WTC11 (cell line): Measurements from ENCODE around the gene NHS. TPM values are rescaled to one million over a fixed set of nuclear protein-coding genes. Genes with fewer than 3 reads are reported as not detected.

Experiments
- ATAC-seq: fragments of 200-7000 bp; cut with Tn5 transposase; 2 replicates; pipeline ENCODE4 v1.10.0; 2021; ENCODE audit warnings: mild to moderate bottlenecking, moderate library complexity
- CTCF ChIA-PET: fragments of 300-600 bp; sonication (Branson Sonifier 250); formaldehyde crosslinking; loops from one replicate; lab custom pipeline; 2021; ENCODE audit warnings: antibody characterized with exemption; lab: Charles Lee
- POLR2A ChIA-PET: fragments of 350-600 bp; sonication (Branson Sonifier 250); formaldehyde crosslinking; loops from one replicate; lab custom pipeline; 2021; ENCODE audit warnings: antibody characterized with exemption; lab: Charles Lee
- DNase-seq: peaks from one replicate; pipeline ENCODE4 v3.0.0; 2021; ENCODE audit warnings: low spot score
- H3K27ac Mint-ChIP-seq: 2 replicates; pipeline ENCODE4 v1.8.0; 2021; ENCODE audit warnings: mixed read lengths
- H3K27me3 Mint-ChIP-seq: 2 replicates; pipeline ENCODE4 v1.8.0; 2021; ENCODE audit warnings: low read depth, mild to moderate bottlenecking, moderate library complexity, mixed read lengths
- H3K36me3 Mint-ChIP-seq: 2 replicates; pipeline ENCODE4 v1.8.0; 2021; ENCODE audit warnings: mixed read lengths
- H3K4me1 Mint-ChIP-seq: 2 replicates; pipeline ENCODE4 v1.8.0; 2022; ENCODE audit warnings: mixed read lengths
- H3K4me3 Mint-ChIP-seq: 2 replicates; pipeline ENCODE4 v1.8.0; 2021; ENCODE audit warnings: mild to moderate bottlenecking, moderate library complexity, mixed read lengths
- H3K9me3 Mint-ChIP-seq: 2 replicates; pipeline ENCODE4 v1.8.0; 2021; ENCODE audit warnings: mixed read lengths
- ATF1 ChIP-seq: sonication (generic); formaldehyde crosslinking; IDR thresholded peaks from 2 replicates; pipeline ENCODE4 v1.8.1; 2023; ENCODE audit warnings: mild to moderate bottlenecking, moderate library complexity, missing genetic modification reagents
- ATF2 ChIP-seq: sonication (generic); formaldehyde crosslinking; IDR thresholded peaks from 2 replicates; pipeline ENCODE4 v1.8.1; 2022; ENCODE audit warnings: low read depth, missing genetic modification reagents, borderline replicate concordance
- CDX4 ChIP-seq: fragments of 250-450 bp; sonication (Bioruptor Pico); IDR thresholded peaks from 2 replicates; pipeline ENCODE4 v1.9.0; 2021; ENCODE audit warnings: moderate library complexity, mild to moderate bottlenecking, inconsistent platforms, borderline replicate concordance
- CREM ChIP-seq: sonication (generic); formaldehyde crosslinking; IDR thresholded peaks from 2 replicates; pipeline ENCODE4 v1.8.1; 2022; ENCODE audit warnings: mild to moderate bottlenecking, missing genetic modification reagents, moderate library complexity
- CTCF ChIP-seq: fragments of 200-600 bp; IDR thresholded peaks from 2 replicates; pipeline ENCODE4 v1.8.0; 2022; ENCODE audit warnings: antibody characterized with exemption
- ELF4 ChIP-seq: sonication (generic); formaldehyde crosslinking; IDR thresholded peaks from 2 replicates; pipeline ENCODE4 v1.8.1; 2022; ENCODE audit warnings: low read depth, mild to moderate bottlenecking, moderate library complexity, missing genetic modification reagents
- ESRRA ChIP-seq: sonication (generic); formaldehyde crosslinking; IDR thresholded peaks from 2 replicates; pipeline ENCODE4 v1.8.1; 2022; ENCODE audit warnings: mild to moderate bottlenecking, missing genetic modification reagents, borderline replicate concordance
- ETV6 ChIP-seq: sonication (generic); formaldehyde crosslinking; IDR thresholded peaks from 2 replicates; pipeline ENCODE4 v1.8.1; 2022; ENCODE audit warnings: mild to moderate bottlenecking, missing genetic modification reagents
- IRF2 ChIP-seq: sonication (generic); formaldehyde crosslinking; IDR thresholded peaks from 2 replicates; pipeline ENCODE4 v1.8.0; 2022; ENCODE audit warnings: low read depth, missing genetic modification reagents, borderline replicate concordance
- JAZF1 ChIP-seq: fragments of 250-450 bp; sonication (Bioruptor Pico); IDR thresholded peaks from 2 replicates; pipeline ENCODE4 v1.9.0; 2021; ENCODE audit warnings: moderate library complexity, mild to moderate bottlenecking, inconsistent platforms
- MXD4 ChIP-seq: fragments of 250-450 bp; sonication (Bioruptor Pico); IDR thresholded peaks from 2 replicates; pipeline ENCODE4 v1.8.0; 2021; ENCODE audit warnings: mild to moderate bottlenecking, moderate library complexity, borderline replicate concordance
- OVOL2 ChIP-seq: fragments of 250-450 bp; sonication (Bioruptor Pico); IDR thresholded peaks from 2 replicates; pipeline ENCODE4 v1.9.0; 2021; ENCODE audit warnings: mild to moderate bottlenecking, borderline replicate concordance
- PRRX2 ChIP-seq: fragments of 250-450 bp; sonication (Bioruptor Pico); IDR thresholded peaks from 2 replicates; pipeline ENCODE4 v1.8.0; 2021; ENCODE audit warnings: mild to moderate bottlenecking
- RELA ChIP-seq: sonication (generic); formaldehyde crosslinking; IDR thresholded peaks from 2 replicates; pipeline ENCODE4 v1.8.1; 2022; ENCODE audit warnings: missing genetic modification reagents, mild to moderate bottlenecking, borderline replicate concordance
- SOX15 ChIP-seq: fragments of 250-450 bp; sonication (Bioruptor Pico); IDR thresholded peaks from 2 replicates; pipeline ENCODE4 v1.9.0; 2021; ENCODE audit warnings: mild to moderate bottlenecking
- TP53 ChIP-seq: sonication (generic); formaldehyde crosslinking; IDR thresholded peaks from 2 replicates; pipeline ENCODE4 v1.8.1; 2023; ENCODE audit warnings: mild to moderate bottlenecking, missing genetic modification reagents
- ZBTB21 ChIP-seq: sonication (generic); formaldehyde crosslinking; IDR thresholded peaks from 2 replicates; pipeline ENCODE4 v1.8.1; 2023; ENCODE audit warnings: mild to moderate bottlenecking, missing genetic modification reagents, borderline replicate concordance
- ZMAT4 ChIP-seq: fragments of 250-450 bp; sonication (Bioruptor Pico); IDR thresholded peaks from 2 replicates; pipeline ENCODE4 v1.9.0; 2021; ENCODE audit warnings: mild to moderate bottlenecking
- ZNF121 ChIP-seq: sonication (generic); formaldehyde crosslinking; IDR thresholded peaks from 2 replicates; pipeline ENCODE4 v1.8.0; 2023; ENCODE audit warnings: missing genetic modification reagents
- ZNF232 ChIP-seq: sonication (generic); formaldehyde crosslinking; IDR thresholded peaks from 2 replicates; pipeline ENCODE4 v1.8.0; 2022; ENCODE audit warnings: mild to moderate bottlenecking, missing genetic modification reagents
- ZNF263 ChIP-seq: sonication (generic); formaldehyde crosslinking; IDR thresholded peaks from 2 replicates; pipeline ENCODE4 v1.8.1; 2022; ENCODE audit warnings: low read depth, mild to moderate bottlenecking, moderate library complexity, missing genetic modification reagents
- ZNF423 ChIP-seq: fragments of 250-450 bp; sonication (Bioruptor Pico); IDR thresholded peaks from 2 replicates; pipeline ENCODE4 v2.1.2; 2022; ENCODE audit warnings: mild to moderate bottlenecking, moderate library complexity
- total RNA-seq: library from RNA; stranded (reverse); gene quantifications from 3 replicates; pipeline ENCODE4 v1.2.3, GENCODE V29; 2021
- TF ChIP-seq, protein P1 (sequence below): sonication (generic); formaldehyde crosslinking; IDR thresholded peaks from 2 replicates; pipeline ENCODE4 v1.8.1; 2023; ENCODE audit warnings: mild to moderate bottlenecking, missing genetic modification reagents
- TF ChIP-seq, protein P2 (sequence below): sonication (generic); formaldehyde crosslinking; conservative IDR thresholded peaks from 2 replicates; pipeline ENCODE4 v1.8.1; 2022; ENCODE audit warnings: mild to moderate bottlenecking, missing genetic modification reagents
- TF ChIP-seq, protein P3 (sequence below): sonication (generic); formaldehyde crosslinking; IDR thresholded peaks from 2 replicates; pipeline ENCODE4 v1.8.1; 2023; ENCODE audit warnings: mild to moderate bottlenecking, missing genetic modification reagents
- TF ChIP-seq, protein P4 (sequence below): sonication (generic); formaldehyde crosslinking; IDR thresholded peaks from 2 replicates; pipeline ENCODE4 v1.8.0; 2023; ENCODE audit warnings: mild to moderate bottlenecking, missing genetic modification reagents

The NHS gene
- total RNA-seq, 1 experiment from 2014 or later: 5.8 TPM

DNA sequence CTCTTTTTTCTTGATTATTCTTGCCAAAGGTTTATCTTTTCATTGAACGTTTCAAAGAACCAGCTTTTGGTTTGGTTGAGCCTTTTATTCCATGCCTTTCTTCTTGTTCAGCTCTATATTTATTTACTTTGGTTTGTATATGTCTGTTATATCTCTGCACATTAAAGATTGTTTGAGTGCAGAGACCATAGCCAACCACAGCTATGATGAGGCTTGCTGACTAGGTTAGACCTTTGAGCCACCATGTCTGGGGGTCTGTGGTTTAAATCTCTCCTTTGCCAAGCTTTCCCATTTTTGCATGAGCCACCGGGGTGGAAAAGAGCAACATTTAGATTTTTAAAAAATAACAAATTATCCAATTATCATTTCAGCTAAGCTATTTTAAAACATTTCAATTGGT lies 96.1 kb downstream of the NHS start (continued):
- TF ChIP-seq, protein P1, sequence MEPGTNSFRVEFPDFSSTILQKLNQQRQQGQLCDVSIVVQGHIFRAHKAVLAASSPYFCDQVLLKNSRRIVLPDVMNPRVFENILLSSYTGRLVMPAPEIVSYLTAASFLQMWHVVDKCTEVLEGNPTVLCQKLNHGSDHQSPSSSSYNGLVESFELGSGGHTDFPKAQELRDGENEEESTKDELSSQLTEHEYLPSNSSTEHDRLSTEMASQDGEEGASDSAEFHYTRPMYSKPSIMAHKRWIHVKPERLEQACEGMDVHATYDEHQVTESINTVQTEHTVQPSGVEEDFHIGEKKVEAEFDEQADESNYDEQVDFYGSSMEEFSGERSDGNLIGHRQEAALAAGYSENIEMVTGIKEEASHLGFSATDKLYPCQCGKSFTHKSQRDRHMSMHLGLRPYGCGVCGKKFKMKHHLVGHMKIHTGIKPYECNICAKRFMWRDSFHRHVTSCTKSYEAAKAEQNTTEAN (CRISPR knock-in tag): no peak
- no peak for TF ChIP-seq ETV6
- no peak for TF ChIP-seq RELA (CRISPR knock-in tag)

DNA sequence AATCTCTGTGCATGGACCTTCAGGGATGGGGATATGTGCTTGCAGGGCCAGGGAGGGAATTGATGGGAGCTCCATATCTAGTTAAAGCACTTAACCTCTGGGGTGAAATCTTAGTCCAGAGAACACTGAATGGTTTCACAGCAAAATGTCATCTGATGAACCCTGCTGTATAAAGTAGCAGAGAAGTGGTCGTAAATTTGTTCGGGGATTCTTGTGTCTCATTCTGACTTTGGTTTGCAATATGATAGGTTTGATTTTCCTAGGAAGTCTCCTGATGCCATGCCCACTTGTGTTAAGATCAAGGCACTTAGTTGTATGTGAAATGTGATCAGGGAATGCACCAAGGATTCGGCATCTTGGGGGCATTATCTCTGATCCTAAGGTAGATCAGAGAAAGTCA lies 96.9 kb downstream of the NHS start:
- ATAC-seq (no peak), DNase-seq (no peak)
- ChIA-PET CTCF (no interaction called here), POLR2A (no interaction called here)
- peaks cover 5% of the 10 kb centered on the region for H3K4me1 Mint-ChIP-seq
- no peak overlapping the region for H3K27ac Mint-ChIP-seq
- H3K27me3 Mint-ChIP-seq: peaks cover 4% of the 10 kb centered on the region; the same call in 1 of the 2 replicates
- TF ChIP-seq MXD4 (CRISPR knock-in tag) (no peak), CDX4 (no peak), ZNF423 (CRISPR knock-in tag) (no peak), ZNF121 (CRISPR knock-in tag) (no peak), IRF2 (CRISPR knock-in tag) (no peak), CREM (CRISPR knock-in tag) (no peak), ZBTB21 (no peak), ELF4 (CRISPR knock-in tag) (no peak), ATF1 (CRISPR knock-in tag) (no peak), JAZF1 (CRISPR knock-in tag) (no peak), TP53 (CRISPR knock-in tag) (no peak), PRRX2 (CRISPR knock-in tag) (no peak), ESRRA (no peak)
- TF ChIP-seq, protein P2, sequence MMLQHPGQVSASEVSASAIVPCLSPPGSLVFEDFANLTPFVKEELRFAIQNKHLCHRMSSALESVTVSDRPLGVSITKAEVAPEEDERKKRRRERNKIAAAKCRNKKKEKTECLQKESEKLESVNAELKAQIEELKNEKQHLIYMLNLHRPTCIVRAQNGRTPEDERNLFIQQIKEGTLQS (CRISPR knock-in tag): no peak
- TF ChIP-seq, protein P3, sequence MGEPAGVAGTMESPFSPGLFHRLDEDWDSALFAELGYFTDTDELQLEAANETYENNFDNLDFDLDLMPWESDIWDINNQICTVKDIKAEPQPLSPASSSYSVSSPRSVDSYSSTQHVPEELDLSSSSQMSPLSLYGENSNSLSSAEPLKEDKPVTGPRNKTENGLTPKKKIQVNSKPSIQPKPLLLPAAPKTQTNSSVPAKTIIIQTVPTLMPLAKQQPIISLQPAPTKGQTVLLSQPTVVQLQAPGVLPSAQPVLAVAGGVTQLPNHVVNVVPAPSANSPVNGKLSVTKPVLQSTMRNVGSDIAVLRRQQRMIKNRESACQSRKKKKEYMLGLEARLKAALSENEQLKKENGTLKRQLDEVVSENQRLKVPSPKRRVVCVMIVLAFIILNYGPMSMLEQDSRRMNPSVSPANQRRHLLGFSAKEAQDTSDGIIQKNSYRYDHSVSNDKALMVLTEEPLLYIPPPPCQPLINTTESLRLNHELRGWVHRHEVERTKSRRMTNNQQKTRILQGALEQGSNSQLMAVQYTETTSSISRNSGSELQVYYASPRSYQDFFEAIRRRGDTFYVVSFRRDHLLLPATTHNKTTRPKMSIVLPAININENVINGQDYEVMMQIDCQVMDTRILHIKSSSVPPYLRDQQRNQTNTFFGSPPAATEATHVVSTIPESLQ (CRISPR knock-in tag): no peak
- TF ChIP-seq, protein P4, sequence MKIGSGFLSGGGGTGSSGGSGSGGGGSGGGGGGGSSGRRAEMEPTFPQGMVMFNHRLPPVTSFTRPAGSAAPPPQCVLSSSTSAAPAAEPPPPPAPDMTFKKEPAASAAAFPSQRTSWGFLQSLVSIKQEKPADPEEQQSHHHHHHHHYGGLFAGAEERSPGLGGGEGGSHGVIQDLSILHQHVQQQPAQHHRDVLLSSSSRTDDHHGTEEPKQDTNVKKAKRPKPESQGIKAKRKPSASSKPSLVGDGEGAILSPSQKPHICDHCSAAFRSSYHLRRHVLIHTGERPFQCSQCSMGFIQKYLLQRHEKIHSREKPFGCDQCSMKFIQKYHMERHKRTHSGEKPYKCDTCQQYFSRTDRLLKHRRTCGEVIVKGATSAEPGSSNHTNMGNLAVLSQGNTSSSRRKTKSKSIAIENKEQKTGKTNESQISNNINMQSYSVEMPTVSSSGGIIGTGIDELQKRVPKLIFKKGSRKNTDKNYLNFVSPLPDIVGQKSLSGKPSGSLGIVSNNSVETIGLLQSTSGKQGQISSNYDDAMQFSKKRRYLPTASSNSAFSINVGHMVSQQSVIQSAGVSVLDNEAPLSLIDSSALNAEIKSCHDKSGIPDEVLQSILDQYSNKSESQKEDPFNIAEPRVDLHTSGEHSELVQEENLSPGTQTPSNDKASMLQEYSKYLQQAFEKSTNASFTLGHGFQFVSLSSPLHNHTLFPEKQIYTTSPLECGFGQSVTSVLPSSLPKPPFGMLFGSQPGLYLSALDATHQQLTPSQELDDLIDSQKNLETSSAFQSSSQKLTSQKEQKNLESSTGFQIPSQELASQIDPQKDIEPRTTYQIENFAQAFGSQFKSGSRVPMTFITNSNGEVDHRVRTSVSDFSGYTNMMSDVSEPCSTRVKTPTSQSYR (CRISPR knock-in tag): no peak
- H3K4me3 Mint-ChIP-seq: no peak overlapping the region
- H3K9me3 Mint-ChIP-seq: no peaks in the 10 kb centered on the region
- no peaks in the 10 kb centered on the region for H3K36me3 Mint-ChIP-seq

DNA sequence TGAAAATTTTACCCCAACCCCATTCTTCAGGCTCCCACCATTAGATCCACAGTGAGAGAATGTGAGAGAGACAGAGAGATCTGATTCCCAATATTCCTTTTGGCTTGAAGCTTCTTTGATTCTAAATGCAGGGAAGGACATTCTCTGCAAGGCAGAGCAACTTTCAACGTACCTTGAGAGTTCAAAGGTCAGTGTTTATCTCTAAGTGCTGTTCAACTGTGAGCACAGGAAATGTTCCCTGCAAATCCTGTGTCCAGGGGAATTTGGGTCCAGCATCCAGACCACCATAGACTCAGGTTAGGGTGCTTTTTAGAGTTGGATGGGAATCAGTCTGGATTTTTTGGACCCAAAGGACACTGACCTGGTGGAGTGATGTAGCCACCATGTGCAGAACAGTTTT lies 97.4 kb downstream of the NHS start:
- ChIA-PET POLR2A (no interaction called here), CTCF (no interaction called here)
- Mint-ChIP-seq H3K9me3 (no peaks in the 10 kb centered on the region), H3K4me1 (peaks cover 5% of the 10 kb centered on the region), H3K4me3 (no peak overlapping the region), H3K36me3 (no peaks in the 10 kb centered on the region), H3K27ac (no peak overlapping the region), H3K27me3 (peaks cover 4% of the 10 kb centered on the region; the same call in 1 of the 2 replicates)
- ATAC-seq: no peak
- DNase-seq: no peak
- TF ChIP-seq ZNF263 (CRISPR knock-in tag): no peak
- no peak for TF ChIP-seq CTCF
- TF ChIP-seq ATF2: no peak
- no peak for TF ChIP-seq OVOL2
- TF ChIP-seq ZMAT4: no peak
- no peak for TF ChIP-seq ZNF232 (CRISPR knock-in tag)
- TF ChIP-seq SOX15 (CRISPR knock-in tag): no peak
